ENCODE data around the gene SACM1L. TPM values are rescaled to one million over a fixed set of nuclear protein-coding genes. Genes with fewer than 3 reads are reported as not detected.

The SACM1L gene
- total and polyA plus RNA-seq, 2 of the 4 experiments (the other 2 are of a cell fraction), result 19.0 to 40.9 TPM

DNA sequence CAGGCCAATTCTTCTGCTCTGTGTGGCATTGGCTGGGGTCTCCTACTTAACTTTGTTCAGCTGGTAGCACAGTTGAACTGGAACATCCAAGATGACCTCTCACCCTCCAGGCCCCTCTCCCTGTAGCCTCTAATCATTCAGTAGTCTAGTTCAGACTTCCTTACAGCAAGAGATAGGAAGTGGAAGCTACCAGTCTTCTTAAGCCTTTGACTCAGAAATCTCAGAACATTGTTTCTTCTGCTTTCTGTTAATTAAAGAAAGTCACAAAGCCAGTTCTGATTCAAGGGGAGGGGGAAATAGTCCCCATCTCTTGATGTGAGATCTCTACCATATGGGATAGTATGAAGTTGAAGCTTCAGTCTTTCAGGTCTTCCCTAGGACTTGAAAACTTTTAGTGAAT lies 18.8 kb upstream of the SACM1L start:
- no peak overlapping the region for H2BK15ac ChIP-seq (ENCODE audit: low read depth, low read length)
- ChIA-PET POLR2A (ENCODE audit: unreplicated experiment) (no interaction called here), CTCF (interaction anchor here (0.9 to 1.3 kb wide), 2 partner anchors 10 to 156 kb away, joined by 3 read pairs; no protein-coding TSS in a partner anchor)
- no peak overlapping the region for H3K23ac ChIP-seq (ENCODE audit: low read depth, low read length)
- TF ChIP-seq, protein P1, sequence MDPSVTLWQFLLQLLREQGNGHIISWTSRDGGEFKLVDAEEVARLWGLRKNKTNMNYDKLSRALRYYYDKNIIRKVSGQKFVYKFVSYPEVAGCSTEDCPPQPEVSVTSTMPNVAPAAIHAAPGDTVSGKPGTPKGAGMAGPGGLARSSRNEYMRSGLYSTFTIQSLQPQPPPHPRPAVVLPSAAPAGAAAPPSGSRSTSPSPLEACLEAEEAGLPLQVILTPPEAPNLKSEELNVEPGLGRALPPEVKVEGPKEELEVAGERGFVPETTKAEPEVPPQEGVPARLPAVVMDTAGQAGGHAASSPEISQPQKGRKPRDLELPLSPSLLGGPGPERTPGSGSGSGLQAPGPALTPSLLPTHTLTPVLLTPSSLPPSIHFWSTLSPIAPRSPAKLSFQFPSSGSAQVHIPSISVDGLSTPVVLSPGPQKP (IDR thresholded peaks at IDR 0.05; ENCODE audit: borderline replicate concordance, low read depth, low read length), result no peak
- TF ChIP-seq CHD1 (IDR thresholded peaks at IDR 0.05; ENCODE audit: low read depth, low read length), result no peak
- no TSS peak for BruUV-seq (replicated peaks)
- H3K9me1 ChIP-seq (ENCODE audit: insufficient read depth, low read length), result peaks cover 27% of the 10 kb centered on the region
- H3K79me1 ChIP-seq (ENCODE audit: low read depth in 1 of 2, low read length in 2 of 2), result peaks cover 23 to 55% of the 10 kb centered on the region in 2 experiments
- no peak overlapping the region for H4K91ac ChIP-seq (ENCODE audit: insufficient read depth, low read depth, low read length)
- H3K9ac ChIP-seq (ENCODE audit: low read depth, low read length), result no peak overlapping the region
- no peak overlapping the region for H2AK9ac ChIP-seq (replicated peaks; ENCODE audit: low read depth, low read length, poor library complexity)
- in situ Hi-C loops (cut with MboI; ENCODE audit: low sequenced_read_pairs), result no loop called here
- no peak overlapping the region for H2AK5ac ChIP-seq (ENCODE audit: low read depth, low read length)
- peaks cover 23% of the 10 kb centered on the region for H4K20me1 ChIP-seq (ENCODE audit: insufficient read depth, low read length)
- H3K4me2 ChIP-seq (ENCODE audit: low read depth, low read length), result no peak overlapping the region
- H2BK5ac ChIP-seq (ENCODE audit: low read depth, low read length, poor library complexity, severe bottlenecking), result no peak overlapping the region
- no peak overlapping the region for H3K27ac ChIP-seq (ENCODE audit: insufficient read depth, low read length)
- H2BK120ac ChIP-seq (ENCODE audit: low read depth, low read length), result no peak overlapping the region
- DNase-seq (no peak), ATAC-seq (ENCODE audit: low read depth) (no peak)
- no peak overlapping the region for H3K18ac ChIP-seq (ENCODE audit: low read depth, low read length)
- H3K27me3 ChIP-seq (ENCODE audit: control insufficient read depth, insufficient read depth, low read length), result no peaks in the 10 kb centered on the region
- no peak overlapping the region for H3K4me3 ChIP-seq (ENCODE audit: insufficient read depth, low read depth, low read length)
- H2AFZ ChIP-seq (replicated peaks; ENCODE audit: low read length, poor library complexity), result no peak overlapping the region
- H4K5ac ChIP-seq (ENCODE audit: low read depth, low read length), result no peak overlapping the region
- H3K9me3 ChIP-seq (ENCODE audit: control insufficient read depth, insufficient read depth, low read length), result no peaks in the 10 kb centered on the region
- H4K8ac ChIP-seq (ENCODE audit: low read depth in 2 of 2, low read length in 2 of 2), result no peak overlapping the region
- intact Hi-C loops (cut with micrococcal nuclease), result no loop called here
- no peak overlapping the region for H3K4ac ChIP-seq (ENCODE audit: low read depth, low read length)
- dilution Hi-C loops (cut with HindIII; ENCODE audit: low sequenced_read_pairs, unreplicated experiment), result no loop called here
- H3K36me3 ChIP-seq (ENCODE audit: control insufficient read depth, insufficient read depth, low read length), result peaks cover 53% of the 10 kb centered on the region
- no peak overlapping the region for H2BK20ac ChIP-seq (ENCODE audit: low read depth, low read length)
- peaks cover 27% of the 10 kb centered on the region for H3K4me1 ChIP-seq (ENCODE audit: control insufficient read depth, insufficient read depth, low read length)
- H3K56ac ChIP-seq (ENCODE audit: extremely low read depth, insufficient read depth, low read length), result no peak overlapping the region
- no peak overlapping the region for H3K14ac ChIP-seq (replicated peaks; ENCODE audit: low read depth, low read length)

Data from IMR-90 (cell line).